Loucy (cell line): ENCODE results near the gene TNNI2.

Source experiments
- CTCF ChIP-seq: fragments of 200-600 bp; sonication (generic); conservative IDR thresholded peaks from 2 replicates; pipeline ENCODE4 v1.5.1; 2014; ENCODE audit warnings: mild to moderate bottlenecking, antibody characterized with exemption, low read length
- EZH2phosphoT487 ChIP-seq: fragments of 200-600 bp; IDR thresholded peaks from 2 replicates; pipeline ENCODE4 v1.6.1; 2018; ENCODE audit warnings: antibody characterized with exemption, mild to moderate bottlenecking, moderate library complexity, borderline replicate concordance

DNA sequence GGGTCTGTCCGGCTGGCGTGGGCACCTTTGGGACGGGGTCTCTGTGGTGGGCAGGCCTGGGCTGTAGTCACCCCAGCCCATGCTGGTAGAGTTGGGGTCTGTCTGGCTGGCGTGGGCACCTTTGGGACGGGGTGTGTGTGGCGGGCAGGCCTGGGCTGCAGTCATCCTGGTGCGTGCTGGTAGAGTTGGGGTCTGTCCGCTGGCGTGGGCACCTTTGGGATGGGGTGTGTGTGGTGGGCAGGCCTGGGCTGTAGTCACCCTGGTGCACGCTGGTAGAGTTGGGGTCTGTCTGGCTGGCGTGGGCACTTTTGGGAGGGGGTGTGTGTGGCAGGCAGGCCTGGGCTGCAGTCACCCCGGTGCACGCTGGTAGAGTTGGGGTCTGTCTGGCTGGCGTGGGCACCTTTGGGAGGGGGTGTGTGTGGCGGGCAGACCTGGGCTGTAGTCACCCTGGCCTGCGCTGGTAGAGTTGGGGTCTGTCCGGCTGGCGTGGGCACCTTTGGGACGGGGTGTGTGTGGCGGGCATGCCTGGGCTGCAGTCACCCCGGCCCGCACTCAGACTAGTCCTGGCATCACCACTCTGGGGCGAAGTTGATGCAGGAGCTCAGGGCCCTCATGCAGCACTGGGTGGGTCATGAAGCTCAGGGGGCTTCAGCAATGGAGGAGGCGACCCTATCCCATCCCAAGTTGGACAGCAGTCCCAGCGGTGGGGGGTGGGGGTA is 33.6 kb downstream of the TNNI2 start:
- TF ChIP-seq CTCF, result no peak
- no peak for TF ChIP-seq EZH2phosphoT487
